Measurements from ENCODE around the gene JPT2. TPM values are rescaled to one million over a fixed set of nuclear protein-coding genes. Genes with fewer than 3 reads are reported as not detected.

JPT2 gene
- polyA plus RNA-seq, 3 donors: 5.4 to 7.5 (median 5.8) TPM

- DNase-seq: no peak
- Histone ChIP-seq H3K4me1 (ENCODE audit: control insufficient read depth in 1 of 2, insufficient read depth in 2 of 2, low read length in 2 of 2) (no peaks in the 10 kb centered on the region), H3K27ac (ENCODE audit: low read depth in 1 of 2, low read length in 2 of 2) (no peak overlapping the region), H3K79me2 (ENCODE audit: insufficient read depth, low read length) (peaks cover 5% of the 10 kb centered on the region), H3K9me3 (replicated peaks in 1 of 2; ENCODE audit: control insufficient read depth in 1 of 2, insufficient read depth in 1 of 2, low read length in 2 of 2) (no peaks in the 10 kb centered on the region), H3K9ac (ENCODE audit: insufficient read depth, low read length, poor library complexity, severe bottlenecking) (no peak overlapping the region), H3K27me3 (ENCODE audit: control insufficient read depth in 2 of 2, insufficient read depth in 2 of 2, low read length in 2 of 2) (no peaks in the 10 kb centered on the region), H3K4me2 (replicated peaks; ENCODE audit: extremely low read depth, low read length, poor library complexity, severe bottlenecking) (no peak overlapping the region), H3K36me3 (replicated peaks in 1 of 2; ENCODE audit: control insufficient read depth in 1 of 2, insufficient read depth in 2 of 2, low read length in 2 of 2) (peaks cover 87 to 98% of the 10 kb centered on the region in 2 donors), H2AFZ (ENCODE audit: insufficient read depth, low read depth, low read length, poor library complexity, severe bottlenecking) (no peak overlapping the region), H4K20me1 (ENCODE audit: insufficient read depth, low read length) (peaks cover 16% of the 10 kb centered on the region), H3K4me3 (replicated peaks in 1 of 3; ENCODE audit: low read depth in 2 of 3, low read length in 3 of 3) (no peak overlapping the region)
- H3K27me3 Mint-ChIP-seq (ENCODE audit: low read depth in 3 of 3): peaks cover 0 to 2% (median 0%) of the 10 kb centered on the region in 3 donors
- H3K4me1 Mint-ChIP-seq: no peaks in the 10 kb centered on the region
- no peak for TF ChIP-seq CTCF (IDR thresholded peaks at IDR 0.05)
- H3K36me3 Mint-ChIP-seq: peaks cover 81 to 92% of the 10 kb centered on the region in 2 donors
- 93% methylated on average over 9 of the region's 11 CpGs for WGBS (ENCODE audit: insufficient coverage)
- H3K9me3 Mint-ChIP-seq: peaks cover 0 to 1% (median 0%) of the 10 kb centered on the region in 7 donors
- H3K27ac Mint-ChIP-seq: no peak overlapping the region
- intact Hi-C loops (cut with micrococcal nuclease): no loop called here
- H3K4me3 Mint-ChIP-seq: no peak overlapping the region
Observed at GRCh38 chr16:1637526-1637925, 40.6 kb upstream of the JPT2 start.

GRCh38 chr16:1638757-1639156 lies 39.3 kb upstream of the JPT2 start:
- no peaks in the 10 kb centered on the region for H3K4me1 Mint-ChIP-seq
- no peak overlapping the region for H3K27ac Mint-ChIP-seq

More at GRCh38 chr16:1638757-1639156, 39.3 kb upstream of the JPT2 start:
- H3K36me3 Mint-ChIP-seq: peaks cover 80 to 92% of the 10 kb centered on the region in 2 donors
- Histone ChIP-seq H3K4me2 (replicated peaks; ENCODE audit: extremely low read depth, low read length, poor library complexity, severe bottlenecking) (no peak overlapping the region), H3K79me2 (ENCODE audit: insufficient read depth, low read length) (peaks cover 5% of the 10 kb centered on the region), H3K4me1 (ENCODE audit: control insufficient read depth in 1 of 2, insufficient read depth in 2 of 2, low read length in 2 of 2) (no peaks in the 10 kb centered on the region), H2AFZ (ENCODE audit: insufficient read depth, low read depth, low read length, poor library complexity, severe bottlenecking) (no peak overlapping the region), H4K20me1 (ENCODE audit: insufficient read depth, low read length) (peaks cover 16% of the 10 kb centered on the region), H3K9me3 (replicated peaks in 1 of 2; ENCODE audit: control insufficient read depth in 1 of 2, insufficient read depth in 1 of 2, low read length in 2 of 2) (no peaks in the 10 kb centered on the region), H3K27me3 (ENCODE audit: control insufficient read depth in 2 of 2, insufficient read depth in 2 of 2, low read length in 2 of 2) (no peaks in the 10 kb centered on the region), H3K9ac (ENCODE audit: insufficient read depth, low read length, poor library complexity, severe bottlenecking) (no peak overlapping the region), H3K36me3 (replicated peaks in 1 of 2; ENCODE audit: control insufficient read depth in 1 of 2, insufficient read depth in 2 of 2, low read length in 2 of 2) (peaks cover 89 to 98% of the 10 kb centered on the region in 2 donors), H3K4me3 (replicated peaks in 1 of 3; ENCODE audit: low read depth in 2 of 3, low read length in 3 of 3) (no peak overlapping the region), H3K27ac (ENCODE audit: low read depth in 1 of 2, low read length in 2 of 2) (no peak overlapping the region)
- peaks cover 0 to 2% (median under 1%) of the 10 kb centered on the region in 3 donors for H3K27me3 Mint-ChIP-seq (ENCODE audit: low read depth in 3 of 3)
- TF ChIP-seq CTCF (IDR thresholded peaks at IDR 0.05): no peak
- no peaks in the 10 kb centered on the region for H3K9me3 Mint-ChIP-seq
- WGBS (ENCODE audit: insufficient coverage): 96% methylated on average over 4 of the region's 8 CpGs
- intact Hi-C loops (cut with micrococcal nuclease): no loop called here
- no peak overlapping the region for H3K4me3 Mint-ChIP-seq
- no peak for DNase-seq
